Measurements from ENCODE around the gene NFIB.

GRCh38 chr9:14340219-14340873 lies 26.4 kb upstream of the NFIB start:
- TF ChIP-seq, protein P1, sequence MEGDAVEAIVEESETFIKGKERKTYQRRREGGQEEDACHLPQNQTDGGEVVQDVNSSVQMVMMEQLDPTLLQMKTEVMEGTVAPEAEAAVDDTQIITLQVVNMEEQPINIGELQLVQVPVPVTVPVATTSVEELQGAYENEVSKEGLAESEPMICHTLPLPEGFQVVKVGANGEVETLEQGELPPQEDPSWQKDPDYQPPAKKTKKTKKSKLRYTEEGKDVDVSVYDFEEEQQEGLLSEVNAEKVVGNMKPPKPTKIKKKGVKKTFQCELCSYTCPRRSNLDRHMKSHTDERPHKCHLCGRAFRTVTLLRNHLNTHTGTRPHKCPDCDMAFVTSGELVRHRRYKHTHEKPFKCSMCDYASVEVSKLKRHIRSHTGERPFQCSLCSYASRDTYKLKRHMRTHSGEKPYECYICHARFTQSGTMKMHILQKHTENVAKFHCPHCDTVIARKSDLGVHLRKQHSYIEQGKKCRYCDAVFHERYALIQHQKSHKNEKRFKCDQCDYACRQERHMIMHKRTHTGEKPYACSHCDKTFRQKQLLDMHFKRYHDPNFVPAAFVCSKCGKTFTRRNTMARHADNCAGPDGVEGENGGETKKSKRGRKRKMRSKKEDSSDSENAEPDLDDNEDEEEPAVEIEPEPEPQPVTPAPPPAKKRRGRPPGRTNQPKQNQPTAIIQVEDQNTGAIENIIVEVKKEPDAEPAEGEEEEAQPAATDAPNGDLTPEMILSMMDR (conservative IDR thresholded peaks at IDR 0.05; ENCODE audit: low read depth, low read length) = no peak
- TF ChIP-seq EZH2 (IDR thresholded peaks at IDR 0.05; ENCODE audit: low read length, unreplicated experiment) = no peak

All from PC-3 (cell line).